GM21576 (cell line): Measurements from ENCODE around the gene LRBA.
"Not testable (repeated sequence)": the region's sequence is repeated elsewhere in the genome, so short reads cannot be mapped to it uniquely, and the experiment has no call there.

Experiments used
- ATAC-seq: cut with Tn5 transposase; IDR thresholded peaks from one replicate; pipeline ENCODE4 v1.9.1; 2021; ENCODE audit warnings: mild to moderate bottlenecking, moderate library complexity; ENCODE audit not compliant: unreplicated experiment

The LRBA gene

DNA sequence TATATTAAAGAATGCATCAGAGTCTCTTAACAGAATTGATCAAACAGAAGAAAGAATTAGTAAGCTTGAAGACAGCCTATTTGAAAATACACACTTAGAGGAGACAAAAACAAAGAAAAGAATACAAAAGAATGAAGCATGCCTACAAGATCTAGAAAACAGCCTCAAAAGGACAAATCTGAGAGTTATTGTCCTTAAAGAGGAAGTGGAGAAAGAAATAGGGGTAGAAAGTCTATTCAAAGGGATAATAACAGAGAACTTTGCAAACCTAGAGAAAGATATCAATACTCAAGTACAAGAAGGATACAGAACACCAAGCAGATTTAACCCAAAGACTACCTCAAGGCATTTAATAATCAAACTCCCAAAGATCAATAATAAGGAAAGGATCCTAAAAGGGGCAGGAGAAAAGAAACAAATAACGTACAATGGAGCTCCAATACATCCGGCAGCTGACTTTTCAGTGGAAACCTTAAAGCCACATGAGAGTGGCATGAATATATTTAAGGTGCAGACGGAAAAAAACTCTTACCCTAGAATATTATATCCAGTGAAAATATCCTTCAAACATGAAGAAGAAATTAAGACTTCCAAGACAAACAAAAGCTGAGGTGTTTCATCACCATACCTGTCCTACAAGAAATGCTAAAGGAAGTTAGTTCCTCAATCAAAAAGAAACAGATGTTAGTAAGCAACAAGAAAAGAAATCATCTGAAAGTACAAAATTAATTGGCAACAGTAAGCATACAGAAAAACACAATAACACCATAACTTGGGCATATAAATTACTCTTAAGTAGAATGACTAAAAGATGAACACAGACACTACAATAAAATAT, 36.1 kb downstream of the LRBA start:
- ATAC-seq, result no peak

DNA sequence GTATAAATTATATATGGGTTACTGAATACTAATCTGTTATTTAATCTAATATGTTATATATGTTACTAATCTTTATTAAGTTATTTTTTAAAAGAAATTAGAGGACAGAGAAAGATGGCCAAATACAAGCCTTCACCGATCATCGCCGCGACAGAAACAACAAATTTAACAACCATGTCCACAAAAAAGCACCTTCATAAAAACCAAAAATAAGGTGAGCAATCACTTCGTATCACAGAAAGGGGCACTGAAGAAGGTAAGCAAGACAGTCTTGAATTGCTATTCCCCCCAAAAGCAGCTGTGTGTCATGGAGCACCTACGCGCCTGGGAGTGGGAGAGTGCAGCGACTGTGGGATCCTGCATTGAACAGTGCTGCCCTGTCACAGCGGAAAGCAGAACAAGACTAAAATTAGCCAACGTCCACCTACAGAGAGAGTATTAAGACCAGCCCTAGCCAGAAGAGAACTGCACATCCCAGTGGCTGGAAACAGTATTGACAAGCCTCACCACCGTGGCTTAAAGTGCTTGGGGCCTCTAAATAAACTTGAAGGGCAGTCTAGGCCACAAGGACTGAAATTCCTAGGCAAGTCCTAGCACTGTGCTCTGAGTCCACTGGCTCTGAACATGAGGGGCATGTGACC, 38.5 kb downstream of the LRBA start:
- no peak for ATAC-seq

DNA sequence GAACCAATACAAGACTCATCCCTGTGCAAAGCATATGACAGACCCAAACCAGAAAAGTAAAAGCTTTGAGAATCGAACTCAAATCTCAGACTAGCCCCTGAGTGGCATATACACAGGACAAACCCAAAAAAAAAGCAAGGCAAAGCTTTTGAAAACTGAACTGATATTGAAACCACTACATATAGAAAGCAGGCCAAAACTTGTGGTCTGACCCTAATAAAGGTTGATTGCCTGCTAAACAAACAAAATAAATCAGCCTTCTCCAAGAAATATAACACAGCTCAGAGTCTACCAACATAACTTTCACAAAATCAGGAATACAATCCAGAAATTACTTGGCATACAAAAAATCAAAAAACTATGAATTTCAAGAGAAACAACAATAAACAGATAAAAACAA, 40.3 kb downstream of the LRBA start:
- ATAC-seq, result no peak

DNA sequence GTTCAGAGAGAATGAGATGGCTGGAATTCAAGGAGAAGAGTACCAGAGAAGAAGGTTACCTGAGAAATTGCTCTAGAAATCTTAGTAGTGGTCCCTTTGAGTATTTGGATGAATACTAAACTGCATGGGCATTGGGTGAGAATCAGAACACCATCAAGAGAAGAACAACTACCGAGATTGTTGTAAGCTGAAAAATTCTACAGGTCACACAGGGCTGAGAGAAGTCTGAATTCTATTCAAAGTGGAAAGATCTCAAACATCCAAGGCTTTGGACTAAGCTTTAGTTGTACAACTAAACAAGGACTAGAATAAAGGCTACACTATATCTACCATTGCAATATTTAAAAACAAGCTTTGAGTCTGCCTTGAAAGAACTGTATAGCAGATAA, 40.8 kb downstream of the LRBA start:
- ATAC-seq, result no peak

DNA sequence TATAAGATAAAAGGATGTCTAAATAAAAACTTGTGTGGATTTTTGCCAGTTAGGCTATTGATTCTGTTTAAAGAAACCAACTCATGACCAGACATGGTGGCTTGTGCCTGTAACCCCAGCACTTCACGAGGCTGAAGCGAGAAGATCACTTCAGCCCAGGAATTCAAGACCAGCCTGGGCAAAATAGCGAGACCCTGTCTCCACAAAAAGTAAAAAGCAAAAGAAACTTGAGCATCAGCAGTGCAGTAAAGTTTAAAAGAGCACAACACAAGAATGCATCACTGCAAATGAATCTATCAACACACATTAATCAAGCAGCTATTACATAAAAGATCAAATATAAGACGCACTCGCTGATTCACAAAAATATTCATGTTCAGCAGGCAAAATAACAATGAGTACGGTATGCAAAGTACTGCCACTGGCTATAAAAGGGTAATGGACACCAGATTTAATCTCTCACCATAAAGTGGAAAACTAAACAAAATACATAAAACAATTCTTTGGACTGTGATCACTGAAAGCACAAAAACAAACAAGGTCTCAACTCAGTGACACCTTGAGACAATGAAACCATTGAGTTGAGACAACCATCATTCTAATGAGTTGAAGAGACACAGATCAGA, 41.3 kb downstream of the LRBA start:
- ATAC-seq, result no peak

DNA sequence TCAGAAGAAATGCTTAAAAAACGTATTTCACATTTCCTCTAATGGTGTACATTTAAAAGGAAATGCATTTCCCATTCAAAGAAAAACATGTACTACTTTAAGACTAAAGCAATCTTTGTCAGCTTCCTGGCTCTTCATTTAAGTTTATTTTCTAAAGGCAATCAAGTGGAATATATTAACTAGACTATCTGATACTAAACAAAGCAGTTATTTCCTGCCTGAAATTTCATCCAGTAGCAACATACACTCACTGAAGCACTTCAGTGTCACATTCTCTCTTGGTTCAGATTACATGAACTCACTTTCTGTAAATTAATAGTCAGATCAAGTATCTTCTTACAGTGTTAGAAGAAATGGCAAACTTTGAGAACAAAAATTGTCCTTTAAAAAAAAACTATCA, 42.5 kb downstream of the LRBA start:
- ATAC-seq, result no peak

DNA sequence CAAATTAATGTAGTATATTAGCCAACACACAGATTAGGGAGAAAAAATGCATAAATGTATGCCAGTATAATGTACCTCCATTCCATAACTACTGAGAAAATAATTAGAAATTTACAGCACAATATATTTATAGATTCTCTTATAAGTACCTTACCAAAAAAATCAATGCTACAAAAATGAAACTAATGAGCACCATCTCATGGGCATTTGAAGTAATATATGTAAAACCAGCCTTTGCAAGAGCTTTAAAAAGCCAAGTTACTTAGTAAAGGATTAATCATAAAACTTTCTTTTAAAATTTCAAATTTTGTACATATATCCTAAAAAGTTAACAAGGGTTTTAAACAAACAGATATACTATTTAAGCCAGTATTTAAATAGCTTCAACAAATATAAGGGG, 43.2 kb downstream of the LRBA start:
- ATAC-seq, result no peak

DNA sequence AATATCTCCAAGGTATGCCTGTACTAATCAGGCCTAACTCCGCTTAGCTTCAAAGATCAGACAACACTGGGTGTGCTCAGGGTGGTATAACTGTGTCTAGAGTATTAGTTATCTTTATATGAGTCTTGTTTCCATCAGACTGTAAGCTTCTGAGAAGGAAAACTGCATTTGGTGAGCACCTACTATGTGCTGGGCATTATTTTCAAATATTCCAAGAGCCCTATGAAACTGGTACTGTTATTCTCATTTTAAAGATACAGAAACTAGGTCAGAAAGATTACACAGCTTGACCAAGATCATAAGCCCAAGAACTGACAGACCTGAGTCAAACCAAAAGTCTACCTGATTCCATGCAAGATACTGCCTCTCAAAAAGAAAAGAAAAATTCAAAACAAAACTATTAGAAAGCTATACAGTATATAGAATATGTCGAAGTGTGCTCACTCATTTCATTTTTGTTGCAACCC, 44.4 kb downstream of the LRBA start:
- peak; percentile 48 for ATAC-seq

DNA sequence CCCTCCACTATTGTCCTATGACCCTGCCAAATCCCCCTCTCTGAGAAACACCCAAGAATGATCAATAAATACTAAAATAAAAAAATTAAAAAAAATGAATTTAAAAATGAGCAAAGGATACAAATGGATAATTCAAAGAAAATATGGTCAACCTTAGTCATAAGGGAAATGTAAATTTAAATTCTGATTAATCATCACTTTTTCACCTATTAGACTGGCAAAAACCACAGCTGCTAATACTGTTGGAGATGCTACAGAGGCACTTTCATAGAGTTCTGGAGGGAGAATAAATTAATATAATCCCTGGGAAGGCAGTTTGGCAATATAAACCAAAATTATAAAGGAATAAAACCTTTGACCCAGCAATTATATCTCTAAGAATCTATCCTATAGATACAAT, 50.3 kb downstream of the LRBA start:
- no peak for ATAC-seq

DNA sequence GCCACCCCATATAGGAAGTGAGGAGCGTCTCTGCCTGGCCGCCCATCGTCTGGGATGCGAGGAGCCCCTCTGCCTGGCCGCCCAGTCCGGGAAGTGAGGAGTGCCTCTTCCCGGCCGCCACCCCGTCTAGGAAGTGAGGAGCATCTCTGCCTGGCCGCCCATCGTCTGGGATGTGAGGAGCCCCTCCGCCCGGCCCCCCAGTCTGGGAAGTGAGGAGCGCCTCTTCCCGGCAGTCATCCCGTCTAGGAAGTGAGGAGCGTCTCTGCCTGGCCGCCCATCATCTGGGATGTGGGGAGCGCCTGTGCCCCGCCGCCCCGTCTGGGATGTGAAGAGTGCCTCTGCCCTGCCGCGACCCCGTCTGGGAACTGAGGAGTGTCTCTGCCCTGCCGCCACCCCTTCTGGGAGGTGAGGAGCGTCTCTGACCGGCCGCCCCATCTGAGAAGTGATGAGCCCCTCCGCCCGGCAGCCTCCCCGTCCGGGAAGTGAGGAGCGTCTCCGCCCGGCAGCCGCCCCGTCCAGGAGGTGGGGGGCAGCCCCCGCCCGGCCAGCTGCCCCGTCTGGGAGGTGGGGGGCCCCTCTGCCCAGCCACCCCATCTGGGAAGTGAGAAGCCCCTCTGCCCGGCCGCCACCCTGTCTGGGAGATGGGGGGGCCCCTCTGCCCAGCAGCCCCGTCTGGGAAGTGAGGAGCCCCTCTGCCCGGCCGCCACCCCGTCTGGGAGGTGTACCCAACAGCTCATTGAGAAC, 51.3 kb downstream of the LRBA start:
- not testable (repeated sequence) for ATAC-seq

DNA sequence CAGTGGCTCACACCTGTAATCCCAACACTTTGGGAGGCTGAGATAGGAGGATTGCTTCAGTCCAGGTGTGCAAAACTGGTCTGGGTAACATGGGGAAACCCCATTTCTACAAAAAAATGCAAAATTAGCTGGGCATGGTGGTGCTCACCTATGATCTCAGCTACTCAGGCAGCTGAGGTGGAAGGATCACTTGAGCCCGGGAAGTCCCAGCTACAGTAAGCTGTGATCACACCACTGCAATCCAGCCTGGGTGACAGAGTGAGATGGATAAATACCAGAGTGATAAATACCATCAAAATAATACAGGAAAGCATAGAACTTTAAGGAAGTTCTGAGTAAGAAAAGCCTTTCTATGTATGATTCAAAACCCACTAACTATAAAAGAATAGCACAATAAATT, 52.8 kb downstream of the LRBA start:
- ATAC-seq, result no peak

DNA sequence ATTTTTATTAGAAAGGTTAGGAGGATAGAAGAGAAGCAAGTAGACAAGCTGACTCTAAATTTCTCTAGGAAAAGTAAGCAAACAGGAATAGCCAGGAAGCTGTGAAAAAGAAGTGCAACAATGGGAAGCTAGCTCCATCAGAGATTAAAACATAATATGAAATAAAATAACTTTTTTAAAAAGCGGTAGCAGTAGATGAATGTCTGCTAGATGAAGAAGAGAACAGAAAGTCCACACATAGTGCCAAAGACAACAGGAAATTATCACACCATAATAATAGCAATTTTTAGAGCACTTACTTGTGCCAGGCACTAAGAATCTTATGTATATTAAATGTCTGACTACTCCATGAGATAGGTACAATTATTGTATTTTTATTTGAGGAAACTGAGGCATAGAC, 53.5 kb downstream of the LRBA start:
- no peak for ATAC-seq

DNA sequence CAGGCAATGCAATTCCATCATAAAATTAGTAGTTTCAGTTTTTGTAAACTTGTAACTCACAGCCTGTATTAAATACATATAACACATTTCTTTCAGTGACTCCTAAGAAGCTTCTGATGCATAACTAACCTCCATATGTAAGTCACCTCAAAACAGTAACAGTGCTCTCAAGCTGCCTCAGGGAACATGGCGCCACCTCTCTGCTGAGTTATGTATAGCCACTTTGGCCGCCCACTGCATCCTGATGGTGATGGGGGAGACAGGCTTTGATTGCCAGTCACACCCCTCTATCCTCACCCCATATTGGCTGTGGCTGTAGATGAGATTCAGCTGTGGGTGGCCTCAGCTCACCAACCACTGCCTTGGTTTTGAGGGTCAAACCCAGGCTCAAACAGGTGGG, 54.3 kb downstream of the LRBA start:
- ATAC-seq, result no peak

DNA sequence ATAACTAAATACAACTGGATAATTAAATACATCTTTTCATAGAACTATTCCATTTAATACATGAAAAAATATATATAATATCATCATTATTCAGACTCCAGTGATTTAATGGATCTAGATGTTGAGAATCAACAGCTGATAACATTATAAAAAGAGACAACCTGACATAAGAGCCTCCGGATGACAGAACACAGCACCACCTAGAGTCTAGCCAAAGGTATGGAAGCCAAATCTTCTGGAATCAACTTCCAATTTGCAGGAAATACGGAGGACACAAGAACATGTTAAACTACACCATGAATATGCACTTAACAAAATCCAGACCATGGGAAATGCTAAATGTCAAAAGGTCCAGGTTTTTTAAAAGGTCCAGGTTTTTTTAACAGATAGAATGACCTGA, 55.0 kb downstream of the LRBA start:
- no peak for ATAC-seq

DNA sequence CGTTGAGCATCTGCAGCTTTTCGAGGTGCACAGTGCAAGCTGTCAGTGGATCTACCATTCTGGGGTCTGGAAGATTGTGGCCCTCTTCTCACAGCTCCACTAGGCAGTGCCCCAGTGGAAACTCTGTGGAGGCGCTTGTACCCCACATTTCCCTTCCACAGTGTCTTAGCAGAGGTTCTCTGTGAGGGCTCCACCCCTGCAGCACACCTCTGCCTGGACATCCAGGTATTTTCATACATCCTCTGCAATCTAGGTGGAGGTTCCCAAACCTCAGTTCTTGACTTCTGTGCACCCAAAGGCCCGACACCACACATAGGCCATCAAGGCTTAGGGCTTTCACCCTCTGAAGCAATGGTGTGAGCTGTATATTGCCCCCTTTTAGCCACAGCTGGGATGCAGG, 57.1 kb downstream of the LRBA start:
- not testable (repeated sequence) for ATAC-seq

DNA sequence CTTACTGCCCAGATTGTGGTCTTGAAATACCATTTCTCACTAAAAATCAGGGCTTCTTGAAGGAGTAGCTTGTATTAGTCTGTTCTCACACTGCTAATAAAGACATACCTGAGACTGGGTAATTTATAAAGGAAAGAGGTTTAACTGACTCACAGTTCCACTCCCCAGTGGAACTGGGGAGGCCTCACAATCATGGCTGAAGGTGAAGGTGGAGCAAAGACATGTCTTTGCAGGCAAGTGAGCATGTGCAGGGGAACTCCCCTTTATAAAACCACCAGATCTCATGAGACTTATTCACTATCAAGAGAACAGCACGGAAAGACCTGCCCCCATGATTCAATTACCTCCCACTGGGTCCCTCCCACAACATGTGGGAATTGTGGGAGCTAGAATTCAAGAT, 58.0 kb downstream of the LRBA start:
- ATAC-seq, result not testable (repeated sequence)

DNA sequence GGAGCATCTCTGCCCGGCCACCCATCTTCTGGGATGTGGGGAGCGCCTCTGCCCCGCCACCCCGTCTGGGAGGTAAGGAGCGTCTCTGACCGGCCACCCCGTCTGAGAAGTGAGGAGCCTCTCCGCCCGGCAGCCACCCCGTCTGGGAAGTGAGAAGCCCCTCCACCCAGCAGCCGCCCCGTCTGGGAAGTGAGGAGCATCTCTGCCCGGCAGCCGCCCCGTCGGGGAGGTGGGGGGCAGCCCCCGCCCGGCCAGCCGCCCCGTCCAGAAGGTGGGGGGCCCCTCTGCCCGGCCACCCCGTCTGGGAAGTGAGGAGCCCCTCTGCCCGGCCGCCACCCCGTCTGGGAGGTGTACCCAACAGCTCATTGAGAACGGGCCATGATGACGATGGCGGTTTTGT, 61.2 kb downstream of the LRBA start:
- ATAC-seq, result not testable (repeated sequence)

DNA sequence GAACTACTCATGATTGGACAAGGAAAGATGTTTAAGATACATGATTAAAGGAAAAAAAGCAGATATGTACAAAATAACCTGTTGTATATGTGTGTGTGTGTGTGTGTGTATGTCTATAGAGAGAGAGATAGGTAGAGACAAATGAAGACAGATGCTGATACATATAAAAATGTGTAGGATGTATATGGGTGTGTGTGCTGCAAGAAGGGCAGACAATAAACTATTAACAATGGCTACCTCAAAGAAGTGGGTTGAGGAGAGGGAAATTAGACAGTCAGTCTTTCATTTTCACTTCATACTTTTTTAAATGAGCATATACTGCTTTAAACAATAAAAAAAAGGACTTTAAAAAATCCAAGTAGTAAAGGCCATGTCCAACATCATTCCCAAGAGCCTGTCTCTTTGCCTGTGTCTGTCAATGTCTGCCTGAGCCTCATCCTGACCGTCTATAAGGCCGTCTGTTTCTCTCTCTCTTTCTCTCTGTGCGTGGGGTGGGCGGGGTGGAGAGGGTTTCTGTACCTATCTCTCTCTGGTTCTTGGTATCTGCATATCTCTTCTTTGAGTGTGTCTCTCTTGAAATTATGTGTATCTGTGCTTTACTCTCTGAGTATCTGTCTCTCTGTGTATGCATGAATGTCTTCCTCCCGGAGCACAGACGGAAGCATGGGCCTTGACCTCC, 62.8 kb downstream of the LRBA start:
- ATAC-seq, result no peak

DNA sequence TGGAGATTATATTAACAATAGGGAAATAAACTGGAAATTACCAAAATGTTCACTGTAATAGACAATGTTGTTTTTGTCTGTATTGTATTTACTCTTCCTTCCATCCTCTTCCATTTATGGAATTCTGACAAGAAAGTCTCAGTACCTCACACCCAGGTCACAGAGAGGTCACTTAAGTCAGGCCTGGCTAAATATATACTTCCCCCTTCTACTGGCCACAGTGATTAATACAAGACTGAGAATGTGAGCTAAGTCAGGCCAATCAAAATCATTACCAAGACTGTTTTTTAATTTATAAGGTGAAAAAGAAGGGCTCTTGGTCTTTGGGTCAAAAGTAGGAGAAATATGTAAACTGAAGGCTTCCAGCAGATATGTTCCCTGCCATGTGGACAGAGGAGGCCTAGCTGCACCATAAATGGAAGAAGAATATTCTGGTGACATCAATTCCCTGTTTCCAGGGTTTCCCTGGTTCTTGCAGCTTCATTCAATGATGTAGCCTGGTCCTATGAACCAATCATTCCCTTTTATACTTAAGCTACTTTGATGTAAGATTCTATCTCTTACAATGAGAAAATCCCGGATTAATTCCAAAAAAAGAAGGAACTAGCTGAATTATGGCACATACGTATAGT, 64.3 kb downstream of the LRBA start:
- ATAC-seq, result peak; percentile 76

DNA sequence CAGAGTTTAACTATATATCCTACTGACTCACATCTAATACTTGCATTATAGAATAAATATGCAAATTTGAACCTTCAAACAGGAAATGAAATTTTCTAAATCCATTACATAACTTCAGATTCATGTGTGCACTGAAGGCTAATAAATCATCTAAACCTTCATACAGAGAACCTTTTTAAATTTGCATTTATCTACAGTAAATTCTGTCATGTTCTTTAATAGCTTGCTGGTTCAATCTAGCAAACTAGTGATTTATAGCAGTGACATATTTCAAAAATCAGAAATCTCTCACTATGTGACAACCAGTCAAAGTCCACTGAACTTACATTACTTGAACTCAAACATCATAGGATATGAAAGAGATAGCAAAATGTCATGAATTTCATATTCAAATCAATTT, 65.1 kb downstream of the LRBA start:
- ATAC-seq, result no peak
